WTC11 (cell line): ENCODE data around the gene PACSIN1. TPM values are rescaled to one million over a fixed set of nuclear protein-coding genes. Genes with fewer than 3 reads are reported as not detected.

Experiments
- ATAC-seq: fragments of 200-7000 bp; cut with Tn5 transposase; 2 replicates; pipeline ENCODE4 v1.10.0; 2021; ENCODE audit warnings: mild to moderate bottlenecking, moderate library complexity
- CTCF ChIA-PET: fragments of 300-600 bp; sonication (Branson Sonifier 250); formaldehyde crosslinking; loops from one replicate; lab custom pipeline; 2021; ENCODE audit warnings: antibody characterized with exemption; lab: Charles Lee
- POLR2A ChIA-PET: fragments of 350-600 bp; sonication (Branson Sonifier 250); formaldehyde crosslinking; loops from one replicate; lab custom pipeline; 2021; ENCODE audit warnings: antibody characterized with exemption; lab: Charles Lee
- DNase-seq: peaks from one replicate; pipeline ENCODE4 v3.0.0; 2021; ENCODE audit warnings: low spot score
- H3K27ac Mint-ChIP-seq: 2 replicates; pipeline ENCODE4 v1.8.0; 2021; ENCODE audit warnings: mixed read lengths
- H3K27me3 Mint-ChIP-seq: 2 replicates; pipeline ENCODE4 v1.8.0; 2021; ENCODE audit warnings: low read depth, mild to moderate bottlenecking, moderate library complexity, mixed read lengths
- H3K36me3 Mint-ChIP-seq: 2 replicates; pipeline ENCODE4 v1.8.0; 2021; ENCODE audit warnings: mixed read lengths
- H3K4me1 Mint-ChIP-seq: 2 replicates; pipeline ENCODE4 v1.8.0; 2022; ENCODE audit warnings: mixed read lengths
- H3K4me3 Mint-ChIP-seq: 2 replicates; pipeline ENCODE4 v1.8.0; 2021; ENCODE audit warnings: mild to moderate bottlenecking, moderate library complexity, mixed read lengths
- H3K9me3 Mint-ChIP-seq: 2 replicates; pipeline ENCODE4 v1.8.0; 2021; ENCODE audit warnings: mixed read lengths
- CBFB ChIP-seq: sonication (generic); formaldehyde crosslinking; IDR thresholded peaks from 2 replicates; pipeline ENCODE4 v1.8.1; 2022; ENCODE audit warnings: mild to moderate bottlenecking, low read depth, missing genetic modification reagents
- E2F1 ChIP-seq: sonication (generic); formaldehyde crosslinking; IDR thresholded peaks from 2 replicates; pipeline ENCODE4 v1.8.0; 2022; ENCODE audit warnings: mild to moderate bottlenecking, missing genetic modification reagents
- ERG ChIP-seq: fragments of 250-450 bp; sonication (Bioruptor Pico); IDR thresholded peaks from 2 replicates; pipeline ENCODE4 v1.8.0; 2021; ENCODE audit warnings: mild to moderate bottlenecking
- FOXP1 ChIP-seq: sonication (generic); formaldehyde crosslinking; IDR thresholded peaks from 2 replicates; pipeline ENCODE4 v1.8.0; 2022; ENCODE audit warnings: missing genetic modification reagents, mild to moderate bottlenecking, moderate library complexity, borderline replicate concordance
- MXD4 ChIP-seq: fragments of 250-450 bp; sonication (Bioruptor Pico); IDR thresholded peaks from 2 replicates; pipeline ENCODE4 v1.8.0; 2021; ENCODE audit warnings: mild to moderate bottlenecking, moderate library complexity, borderline replicate concordance
- NFATC4 ChIP-seq: fragments of 250-450 bp; sonication (Bioruptor Pico); IDR thresholded peaks from 2 replicates; pipeline ENCODE4 v1.9.0; 2021; ENCODE audit warnings: mild to moderate bottlenecking
- NR3C1 ChIP-seq: sonication (generic); formaldehyde crosslinking; conservative IDR thresholded peaks from 2 replicates; pipeline ENCODE4 v1.8.1; 2023; ENCODE audit warnings: low read depth, mild to moderate bottlenecking, missing genetic modification reagents
- PREB ChIP-seq: sonication (generic); formaldehyde crosslinking; IDR thresholded peaks from 2 replicates; pipeline ENCODE4 v1.8.1; 2022; ENCODE audit warnings: mild to moderate bottlenecking, missing genetic modification reagents, moderate library complexity, borderline replicate concordance
- SMAD4 ChIP-seq: sonication (generic); formaldehyde crosslinking; IDR thresholded peaks from 2 replicates; pipeline ENCODE4 v1.8.0; 2022; ENCODE audit warnings: mild to moderate bottlenecking, missing genetic modification reagents
- SP1 ChIP-seq: sonication (generic); formaldehyde crosslinking; conservative IDR thresholded peaks from 2 replicates; pipeline ENCODE4 v1.8.1; 2022; ENCODE audit warnings: missing genetic modification reagents
- TCF7 ChIP-seq: sonication (generic); formaldehyde crosslinking; IDR thresholded peaks from 2 replicates; pipeline ENCODE4 v1.8.0; 2022; ENCODE audit warnings: mild to moderate bottlenecking, low read depth, missing genetic modification reagents, moderate library complexity
- ZBTB43 ChIP-seq: sonication (generic); formaldehyde crosslinking; IDR thresholded peaks from 2 replicates; pipeline ENCODE4 v1.8.1; 2023; ENCODE audit warnings: mild to moderate bottlenecking, missing genetic modification reagents
- ZNF121 ChIP-seq: sonication (generic); formaldehyde crosslinking; IDR thresholded peaks from 2 replicates; pipeline ENCODE4 v1.8.0; 2023; ENCODE audit warnings: missing genetic modification reagents
- ZNF423 ChIP-seq: fragments of 250-450 bp; sonication (Bioruptor Pico); IDR thresholded peaks from 2 replicates; pipeline ENCODE4 v2.1.2; 2022; ENCODE audit warnings: mild to moderate bottlenecking, moderate library complexity
- ZNF671 ChIP-seq: fragments of 250-450 bp; sonication (Bioruptor Pico); IDR thresholded peaks from 2 replicates; pipeline ENCODE4 v1.8.0; 2021; ENCODE audit warnings: mild to moderate bottlenecking
- total RNA-seq: library from RNA; stranded (reverse); gene quantifications from 3 replicates; pipeline ENCODE4 v1.2.3, GENCODE V29; 2021
- TF ChIP-seq, protein P1 (sequence below): sonication (generic); formaldehyde crosslinking; IDR thresholded peaks from 2 replicates; pipeline ENCODE4 v1.8.0; 2022; ENCODE audit warnings: missing genetic modification reagents

Gene PACSIN1
- total RNA-seq, 1 experiment from 2014 or later: 12.6 TPM

DNA sequence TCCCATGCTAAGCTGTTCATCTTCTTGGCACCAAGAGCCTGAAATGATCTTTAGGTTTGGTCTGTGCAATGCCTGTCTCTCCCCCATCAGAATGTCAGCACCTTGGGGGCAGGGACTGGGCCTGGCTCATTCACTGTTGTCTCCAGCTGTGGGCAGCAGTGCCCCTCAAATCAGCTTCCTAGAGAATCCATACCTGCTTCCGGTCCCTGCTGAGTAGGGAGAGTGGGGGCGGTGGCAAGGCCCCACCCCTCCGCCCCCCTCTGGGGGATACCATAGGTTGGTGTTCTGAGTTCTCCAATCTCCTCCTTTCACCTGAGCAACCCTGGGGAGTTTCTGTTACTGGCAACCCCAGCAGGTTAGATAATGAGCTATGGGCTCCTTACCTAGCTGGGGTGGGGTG lies 109.5 kb downstream of the PACSIN1 start:
- Mint-ChIP-seq H3K27ac (peak overlapping the region; percentile 82; the same call in 1 of the 2 replicates), H3K4me3 (no peak overlapping the region), H3K27me3 (no peaks in the 10 kb centered on the region; the same call in 1 of the 2 replicates), H3K9me3 (no peaks in the 10 kb centered on the region), H3K36me3 (no peaks in the 10 kb centered on the region), H3K4me1 (peaks cover 16% of the 10 kb centered on the region)
- ATAC-seq (peak; percentile 55), DNase-seq (peak; percentile 38)
- ChIA-PET CTCF (interaction anchor here (0.7 to 2.3 kb wide), 8 partner anchors 9 to 115 kb away, joined by 3 to 15 read pairs (median 5); no protein-coding TSS in a partner anchor), POLR2A (no interaction called here)
- TF ChIP-seq ZNF423 (CRISPR knock-in tag) (peak; percentile 79), PREB (CRISPR knock-in tag) (no peak)

- peaks cover 24% of the 10 kb centered on the region for H3K4me1 Mint-ChIP-seq
- TF ChIP-seq NR3C1 (CRISPR knock-in tag) (no peak), SP1 (CRISPR knock-in tag) (no peak), SMAD4 (CRISPR knock-in tag) (no peak), CBFB (CRISPR knock-in tag) (no peak), ZNF671 (CRISPR knock-in tag) (no peak), NFATC4 (CRISPR knock-in tag) (no peak), FOXP1 (CRISPR knock-in tag) (no peak)
- ChIA-PET POLR2A (no interaction called here), CTCF (interaction anchor here (1.6 to 2.3 kb wide), 2 partner anchors 10 to 116 kb away, joined by 4 to 15 read pairs; no protein-coding TSS in a partner anchor)
- DNase-seq: no peak
- peak overlapping the region; percentile 50 for H3K27ac Mint-ChIP-seq
- H3K4me3 Mint-ChIP-seq: no peak overlapping the region
- H3K9me3 Mint-ChIP-seq: no peaks in the 10 kb centered on the region
- H3K27me3 Mint-ChIP-seq: no peaks in the 10 kb centered on the region; the same call in 1 of the 2 replicates
- no peak for ATAC-seq
- H3K36me3 Mint-ChIP-seq: no peaks in the 10 kb centered on the region
These were observed 110.5 kb downstream of the PACSIN1 start for GRCh38 chr6:34576286-34576955.

DNA sequence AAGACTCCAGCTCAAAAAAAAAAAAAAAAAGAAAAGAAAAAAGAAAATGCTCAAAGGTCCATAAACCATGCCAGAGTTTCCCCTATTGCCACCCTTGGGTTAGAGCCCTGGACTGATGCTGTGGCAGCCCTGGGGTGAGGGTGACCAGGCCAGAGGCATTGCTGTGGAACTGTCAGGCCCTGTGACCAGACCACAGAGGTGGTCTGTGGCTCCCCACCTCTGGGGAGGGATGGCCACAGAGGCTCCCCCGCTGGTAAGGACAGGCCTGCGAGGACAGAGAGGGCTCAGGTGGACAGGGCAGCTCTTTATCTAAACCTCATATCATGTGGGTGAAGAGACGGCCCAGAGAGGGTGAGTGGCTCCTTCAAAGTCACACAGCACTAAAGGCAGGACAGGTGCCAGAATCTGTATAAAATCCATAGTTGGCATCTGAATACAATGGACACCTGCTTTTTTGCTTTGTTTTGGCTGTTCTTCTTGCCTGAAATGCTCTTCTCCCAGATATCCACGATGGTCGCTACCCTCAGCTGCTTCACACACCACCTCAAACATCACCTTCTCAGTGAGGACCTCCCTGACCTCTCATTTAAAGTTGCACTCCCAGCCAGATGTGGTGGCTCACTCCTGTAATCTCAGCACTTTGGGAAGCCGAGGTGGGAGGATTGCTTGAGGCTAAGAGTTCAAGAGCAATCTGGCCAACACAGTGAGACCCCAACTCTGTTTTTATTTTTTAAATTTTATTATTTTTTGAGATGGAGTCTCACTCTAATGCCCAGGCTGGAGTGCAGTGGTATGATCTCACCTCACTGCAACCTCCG lies 112.8 kb downstream of the PACSIN1 start:
- H3K27ac Mint-ChIP-seq: peak overlapping the region; percentile 57; the same call in 1 of the 2 replicates
- TF ChIP-seq ZNF121 (CRISPR knock-in tag) (0 out of 2 replicates have a peak, but pooled peaks have one; percentile 24), ERG (CRISPR knock-in tag) (no peak)
- no peak for DNase-seq
- ATAC-seq: no peak
- POLR2A ChIA-PET: no interaction called here
- H3K9me3 Mint-ChIP-seq: no peaks in the 10 kb centered on the region
- H3K36me3 Mint-ChIP-seq: no peaks in the 10 kb centered on the region
- no peak overlapping the region for H3K4me3 Mint-ChIP-seq
- CTCF ChIA-PET: interaction anchor here (0.7 kb wide), 1 partner anchor 273 kb away, joined by 3 read pairs; no protein-coding TSS in a partner anchor
- no peaks in the 10 kb centered on the region for H3K27me3 Mint-ChIP-seq
- H3K4me1 Mint-ChIP-seq: peaks cover 25% of the 10 kb centered on the region

DNA sequence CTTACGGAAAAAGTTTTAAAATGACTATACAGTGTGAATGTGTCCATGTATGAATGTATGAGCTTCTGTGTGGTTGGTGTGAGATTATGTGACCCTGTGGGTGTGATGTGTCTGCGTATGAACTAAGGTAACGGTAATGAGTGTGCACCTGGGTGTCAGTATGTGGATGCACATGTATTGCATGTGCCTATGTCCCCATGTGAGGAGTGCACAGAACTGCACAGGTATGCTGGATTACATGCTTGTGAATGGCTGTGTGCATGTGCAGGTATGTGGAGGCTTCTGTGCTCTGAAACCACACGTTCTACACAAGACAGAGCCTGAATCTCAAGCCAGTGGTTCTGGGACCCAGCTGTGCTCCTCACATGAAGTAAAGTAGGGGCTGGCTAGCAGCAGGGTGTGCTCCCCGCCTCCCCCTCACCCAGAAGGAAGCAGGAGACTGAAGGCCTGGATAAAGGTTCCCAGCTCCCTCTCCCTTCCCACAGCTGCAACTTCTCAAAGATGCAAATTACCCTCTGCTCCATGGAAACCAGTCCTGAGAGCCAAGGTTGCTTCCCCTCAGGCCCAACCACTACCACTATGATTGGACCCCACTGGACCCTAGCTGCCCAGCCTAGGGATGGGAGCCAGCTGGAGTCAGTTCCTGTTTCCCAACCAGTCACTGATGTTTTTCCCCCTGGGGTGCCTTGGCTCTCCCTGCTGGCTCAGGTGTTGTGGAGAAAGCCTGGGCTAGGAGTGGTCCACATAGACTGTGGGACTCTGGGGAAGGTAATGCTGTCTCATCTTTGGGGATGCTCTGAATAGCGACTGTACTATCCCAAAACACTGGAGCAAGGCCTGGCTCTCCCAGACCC lies 115.1 kb downstream of the PACSIN1 start:
- CTCF ChIA-PET: interaction anchor here (0.6 to 1.4 kb wide), 3 partner anchors 28 to 121 kb away, joined by 4 to 5 read pairs (median 5); no protein-coding TSS in a partner anchor
- Mint-ChIP-seq H3K27ac (peak overlapping the region; percentile 8; the same call in 1 of the 2 replicates), H3K4me3 (no peak overlapping the region), H3K4me1 (peaks cover 21% of the 10 kb centered on the region), H3K27me3 (no peaks in the 10 kb centered on the region), H3K36me3 (no peaks in the 10 kb centered on the region), H3K9me3 (no peaks in the 10 kb centered on the region)
- DNase-seq (no peak), ATAC-seq (peak; percentile 19; the same call in 1 of the 2 replicates)
- POLR2A ChIA-PET: interaction anchor here (0.6 kb wide), 1 partner anchor 21 kb away, joined by 3 read pairs; no protein-coding TSS in a partner anchor
- TF ChIP-seq, protein P1, sequence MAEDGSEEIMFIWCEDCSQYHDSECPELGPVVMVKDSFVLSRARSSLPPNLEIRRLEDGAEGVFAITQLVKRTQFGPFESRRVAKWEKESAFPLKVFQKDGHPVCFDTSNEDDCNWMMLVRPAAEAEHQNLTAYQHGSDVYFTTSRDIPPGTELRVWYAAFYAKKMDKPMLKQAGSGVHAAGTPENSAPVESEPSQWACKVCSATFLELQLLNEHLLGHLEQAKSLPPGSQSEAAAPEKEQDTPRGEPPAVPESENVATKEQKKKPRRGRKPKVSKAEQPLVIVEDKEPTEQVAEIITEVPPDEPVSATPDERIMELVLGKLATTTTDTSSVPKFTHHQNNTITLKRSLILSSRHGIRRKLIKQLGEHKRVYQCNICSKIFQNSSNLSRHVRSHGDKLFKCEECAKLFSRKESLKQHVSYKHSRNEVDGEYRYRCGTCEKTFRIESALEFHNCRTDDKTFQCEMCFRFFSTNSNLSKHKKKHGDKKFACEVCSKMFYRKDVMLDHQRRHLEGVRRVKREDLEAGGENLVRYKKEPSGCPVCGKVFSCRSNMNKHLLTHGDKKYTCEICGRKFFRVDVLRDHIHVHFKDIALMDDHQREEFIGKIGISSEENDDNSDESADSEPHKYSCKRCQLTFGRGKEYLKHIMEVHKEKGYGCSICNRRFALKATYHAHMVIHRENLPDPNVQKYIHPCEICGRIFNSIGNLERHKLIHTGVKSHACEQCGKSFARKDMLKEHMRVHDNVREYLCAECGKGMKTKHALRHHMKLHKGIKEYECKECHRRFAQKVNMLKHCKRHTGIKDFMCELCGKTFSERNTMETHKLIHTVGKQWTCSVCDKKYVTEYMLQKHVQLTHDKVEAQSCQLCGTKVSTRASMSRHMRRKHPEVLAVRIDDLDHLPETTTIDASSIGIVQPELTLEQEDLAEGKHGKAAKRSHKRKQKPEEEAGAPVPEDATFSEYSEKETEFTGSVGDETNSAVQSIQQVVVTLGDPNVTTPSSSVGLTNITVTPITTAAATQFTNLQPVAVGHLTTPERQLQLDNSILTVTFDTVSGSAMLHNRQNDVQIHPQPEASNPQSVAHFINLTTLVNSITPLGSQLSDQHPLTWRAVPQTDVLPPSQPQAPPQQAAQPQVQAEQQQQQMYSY (CRISPR knock-in tag): no peak
- no peak for TF ChIP-seq ZBTB43
- TF ChIP-seq E2F1 (CRISPR knock-in tag): no peak
- no peak for TF ChIP-seq TCF7
- TF ChIP-seq MXD4 (CRISPR knock-in tag): no peak
